ENCODE measurements around the gene ALPG.
"Not testable (repeated sequence)": the region's sequence is repeated elsewhere in the genome, so short reads cannot be mapped to it uniquely, and the experiment has no call there.

The ALPG gene

GRCh38 chr2:232398293-232399034, 8.2 kb upstream of the ALPG start:
- DNase-seq: no peak

DNA sequence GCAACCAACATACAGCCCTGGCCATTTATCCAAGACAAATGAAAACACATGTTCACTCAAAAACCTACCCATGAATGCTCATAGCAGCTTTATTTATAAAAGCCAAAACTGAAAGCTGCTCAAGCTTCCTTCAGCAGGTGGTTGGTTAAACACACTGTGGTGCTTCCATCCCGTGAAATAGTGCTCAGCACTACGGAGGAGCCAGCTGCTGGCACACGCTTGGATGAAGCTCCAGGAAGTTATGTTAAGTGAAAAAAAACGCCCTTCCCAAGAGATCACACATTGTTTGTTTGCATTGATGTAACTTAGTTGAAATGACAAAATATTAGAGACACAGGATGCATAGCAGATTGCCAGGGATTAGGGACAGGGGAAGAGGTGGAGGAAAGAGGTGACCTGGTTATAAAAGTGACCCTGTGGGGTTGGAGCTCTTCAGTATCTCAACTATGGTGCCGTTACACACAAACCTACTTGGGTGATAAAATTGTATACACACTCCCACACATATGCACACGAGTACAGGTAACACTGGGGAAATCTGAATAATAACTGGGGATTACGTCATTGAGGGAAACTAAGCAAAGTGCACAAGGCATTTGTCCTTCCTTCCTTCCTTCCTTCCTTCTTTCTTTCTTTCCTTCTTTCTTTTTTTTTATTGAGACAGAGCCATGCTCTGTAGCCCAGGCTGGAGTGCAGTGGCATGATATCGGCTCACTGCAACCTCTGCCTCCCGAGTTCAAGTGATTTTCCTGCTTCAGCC, 6.2 kb upstream of the ALPG start:
- no peak for DNase-seq

DNA sequence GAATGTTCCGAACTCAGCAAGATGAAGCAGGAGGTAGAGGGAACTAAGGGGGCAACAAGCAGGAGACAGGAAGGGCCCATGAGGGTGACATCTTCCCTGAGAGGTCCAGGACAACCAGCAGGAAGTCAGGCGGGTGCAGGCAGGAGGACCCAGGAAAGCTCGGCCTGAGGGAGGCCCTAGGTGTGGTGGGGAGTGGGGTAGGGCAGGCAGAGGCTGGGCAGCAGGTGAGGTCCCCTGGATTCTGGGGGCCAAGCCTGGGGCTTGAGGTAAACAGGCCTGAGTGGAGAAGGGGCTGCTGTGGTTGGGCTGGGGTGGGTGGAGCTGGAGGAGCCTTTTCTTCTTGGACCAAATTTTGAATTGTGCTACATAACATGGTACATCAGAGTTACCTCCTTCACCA, 4.1 kb upstream of the ALPG start:
- DNase-seq: no peak

DNA sequence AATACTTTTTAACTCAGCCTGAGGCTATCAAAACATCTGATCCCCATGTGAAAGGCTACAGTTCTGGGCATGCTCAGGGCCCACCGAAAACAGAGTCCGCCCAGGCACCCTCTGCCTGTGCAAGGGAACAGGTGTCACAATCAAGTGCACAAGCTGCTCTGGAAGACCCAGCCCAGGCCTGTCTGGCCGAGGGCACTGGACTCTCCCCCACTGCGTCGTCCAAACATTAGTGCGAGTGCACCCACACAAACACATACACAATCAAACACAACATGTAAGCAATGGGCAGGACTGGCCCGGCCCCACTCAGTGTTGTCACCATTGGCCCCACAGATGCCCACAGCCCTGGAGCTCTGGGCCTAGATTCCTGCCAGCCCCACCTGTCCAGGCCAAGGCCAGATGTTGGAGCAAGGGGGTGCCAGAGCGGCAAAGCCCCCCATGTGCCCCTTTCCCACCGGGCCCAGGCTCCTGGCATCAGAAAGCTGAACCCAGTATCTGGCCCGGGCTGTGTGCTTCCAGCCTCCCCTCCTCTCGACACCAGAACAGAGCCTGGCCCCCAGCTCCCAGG, 617 bp upstream of the ALPG start:
- DNase-seq: no peak

DNA sequence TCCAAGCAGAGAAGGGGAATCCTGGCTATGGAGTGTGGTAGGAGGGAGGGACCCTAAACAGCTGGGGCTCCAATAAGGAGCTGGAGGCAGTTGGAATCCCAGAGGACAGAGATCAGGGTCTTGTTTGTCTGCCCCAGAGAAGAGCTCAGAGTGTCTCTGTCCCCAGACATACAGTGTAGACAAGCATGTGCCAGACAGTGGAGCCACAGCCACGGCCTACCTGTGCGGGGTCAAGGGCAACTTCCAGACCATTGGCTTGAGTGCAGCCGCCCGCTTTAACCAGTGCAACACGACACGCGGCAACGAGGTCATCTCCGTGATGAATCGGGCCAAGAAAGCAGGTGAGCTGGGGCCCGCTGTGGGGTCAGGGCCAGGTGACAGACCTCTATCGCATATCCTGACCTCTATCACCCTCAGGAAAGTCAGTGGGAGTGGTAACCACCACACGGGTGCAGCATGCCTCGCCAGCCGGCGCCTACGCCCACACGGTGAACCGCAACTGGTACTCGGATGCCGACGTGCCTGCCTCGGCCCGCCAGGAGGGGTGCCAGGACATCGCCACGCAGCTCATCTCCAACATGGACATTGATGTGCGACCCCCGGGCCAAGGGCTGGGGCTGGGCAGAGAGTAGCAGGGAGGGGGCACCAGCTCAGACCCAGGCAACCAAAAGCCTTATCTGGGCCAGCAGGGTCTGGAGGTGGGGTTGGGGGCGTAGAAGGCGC, 945 bp downstream of the ALPG start:
- not testable (repeated sequence) for DNase-seq

- DNase-seq: not testable (repeated sequence)
Measured at GRCh38 chr2:232408269-232408668, 1.6 kb downstream of the ALPG start.

- DNase-seq: not testable (repeated sequence)
Measured at GRCh38 chr2:232409617-232410016, 3.0 kb downstream of the ALPG start.

DNA sequence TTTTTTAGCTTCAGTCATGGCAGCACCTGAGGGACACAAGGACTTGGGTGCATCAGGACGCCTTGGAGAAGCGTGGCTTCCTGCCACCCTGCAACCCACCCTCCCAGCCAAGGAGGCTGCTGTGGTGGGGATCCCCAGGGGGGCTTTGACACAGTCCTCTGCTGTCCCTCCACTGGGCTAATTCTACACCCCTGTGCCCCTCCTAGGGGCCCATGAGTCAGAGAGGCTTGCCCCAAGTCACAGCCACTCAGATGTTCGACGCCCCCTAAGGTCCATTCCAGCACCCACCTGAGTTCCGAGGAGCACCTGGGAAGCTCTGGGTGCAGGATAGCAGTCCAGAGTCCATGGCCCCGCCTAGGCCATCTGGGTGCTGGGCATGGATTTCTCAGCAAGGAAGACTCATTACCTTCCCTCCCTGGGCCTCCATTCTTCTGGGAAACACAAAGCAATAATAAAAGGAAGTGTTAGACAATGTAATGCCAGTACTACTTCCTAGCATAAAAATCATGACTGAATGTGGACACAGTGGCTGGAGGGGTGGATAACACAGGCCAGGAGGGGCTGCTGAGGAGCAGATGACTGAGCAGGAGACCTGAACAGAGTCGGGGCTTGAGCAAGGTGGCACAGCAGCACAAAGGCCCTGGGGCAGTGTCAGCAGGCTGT, 3.7 kb downstream of the ALPG start:
- no peak for DNase-seq

GRCh38 chr2:232411901-232412629, 5.4 kb downstream of the ALPG start:
- DNase-seq: no peak

- DNase-seq: no peak
Measured at GRCh38 chr2:232412986-232413385, 6.3 kb downstream of the ALPG start.

- no peak for DNase-seq
Measured at GRCh38 chr2:232415138-232415690, 8.6 kb downstream of the ALPG start.

- no peak for DNase-seq
Measured at GRCh38 chr2:232415736-232416520, 9.3 kb downstream of the ALPG start.

- no peak for DNase-seq
Measured at GRCh38 chr2:232416521-232417470, 10.2 kb downstream of the ALPG start.

GRCh38 chr2:232417489-232417888, 10.8 kb downstream of the ALPG start:
- DNase-seq: no peak

GRCh38 chr2:232418056-232418455, 11.4 kb downstream of the ALPG start:
- no peak for DNase-seq

- no peak for DNase-seq
Measured at GRCh38 chr2:232418466-232419244, 12.0 kb downstream of the ALPG start.

DNA sequence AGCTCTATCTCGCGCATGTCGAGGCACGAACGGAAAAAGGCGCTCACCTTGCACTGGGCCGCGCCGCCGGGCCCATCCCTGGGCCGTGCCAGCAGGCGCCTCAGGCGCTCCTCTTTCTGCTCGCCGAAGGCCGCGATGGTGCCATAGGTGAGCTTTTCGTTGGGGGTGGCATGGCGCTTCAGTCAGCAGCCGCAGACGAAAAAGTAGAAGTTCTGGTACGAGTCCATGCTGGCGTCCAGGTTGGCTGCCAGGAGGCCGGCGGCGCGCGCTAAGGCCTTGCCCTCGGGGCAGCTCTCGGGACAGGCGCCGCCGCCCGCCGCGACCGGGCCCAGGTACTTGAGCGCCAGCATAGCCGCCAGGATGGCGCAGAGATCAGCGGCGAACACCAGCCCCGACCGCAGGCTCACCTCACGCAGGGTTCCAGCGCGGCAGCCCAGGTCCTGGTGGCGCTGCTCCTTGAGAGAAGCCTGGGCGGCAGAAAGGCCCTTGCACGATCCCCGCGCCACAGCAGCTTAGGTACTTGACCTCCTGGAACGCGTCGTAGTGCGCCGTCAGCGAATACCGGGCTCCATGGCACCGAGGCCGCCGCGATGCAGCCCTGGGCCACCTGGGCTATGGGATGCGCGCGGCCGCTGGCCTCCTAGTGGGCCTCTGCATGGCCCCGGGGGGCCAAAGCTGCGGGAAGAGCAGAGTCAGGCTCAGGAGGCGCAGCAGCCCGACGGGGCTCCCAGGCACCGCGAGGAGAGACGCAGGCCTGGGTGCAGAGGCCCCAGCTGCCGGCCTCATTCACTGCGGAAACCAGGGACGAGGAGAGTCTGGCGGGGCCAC, 12.8 kb downstream of the ALPG start:
- DNase-seq: no peak

- no peak for DNase-seq
Measured at GRCh38 chr2:232420073-232420454, 13.4 kb downstream of the ALPG start.

Measured in cerebellar nuclear complex (tissue), 1 donor.